ENCODE results near the gene MCF2L2. TPM values are rescaled to one million over a fixed set of nuclear protein-coding genes. Genes with fewer than 3 reads are reported as not detected.

MCF2L2 gene
- total RNA-seq, 1 experiment from 2014 or later, result 12.2 TPM

GRCh38 chr3:183330881-183331280, 97.5 kb downstream of the MCF2L2 start:
- H3K4me2 ChIP-seq (ENCODE audit: low read depth, low read length, poor library complexity, severe bottlenecking), result no peak overlapping the region
- H3K27me3 ChIP-seq (ENCODE audit: low read length), result no peaks in the 10 kb centered on the region
- no peak overlapping the region for H3K9ac ChIP-seq (ENCODE audit: low read length)

DNA sequence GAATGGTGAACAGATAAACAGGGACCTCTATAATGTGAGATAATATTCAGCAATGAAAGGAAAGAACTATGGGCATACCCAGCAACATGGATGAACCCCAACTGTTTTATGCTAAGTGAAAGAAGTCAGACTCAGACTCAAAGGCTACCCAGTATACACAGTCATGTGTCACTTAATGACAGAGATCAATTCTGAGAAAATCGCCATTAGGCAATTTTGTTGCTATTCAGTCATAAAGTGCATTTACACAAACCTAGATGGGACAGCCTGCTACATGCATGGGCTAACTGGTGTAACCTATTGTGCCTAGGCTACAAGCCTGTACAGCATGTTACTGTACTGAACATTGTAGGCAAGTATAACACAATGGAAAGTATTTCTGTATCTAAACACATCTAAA, 98.9 kb downstream of the MCF2L2 start:
- H3K4me1 ChIP-seq (ENCODE audit: low read length), result peaks cover 3% of the 10 kb centered on the region; the same call in 1 of the 2 replicates
- no peaks in the 10 kb centered on the region for H3K9me3 ChIP-seq (ENCODE audit: low read length)
- H3K27me3 ChIP-seq (ENCODE audit: low read length), result no peaks in the 10 kb centered on the region
- no peak overlapping the region for H2AFZ ChIP-seq (ENCODE audit: low read length)
- no peaks in the 10 kb centered on the region for H3K79me2 ChIP-seq (ENCODE audit: low read length)
- H3K4me3 ChIP-seq (ENCODE audit: low read length), result no peak overlapping the region
- no peaks in the 10 kb centered on the region for H3K9me2 ChIP-seq (replicated peaks; ENCODE audit: insufficient read depth, low read length)
- no peak for DNase-seq
- no peak overlapping the region for H3K9ac ChIP-seq (ENCODE audit: low read length)
- H3K27ac ChIP-seq (ENCODE audit: low read length), result no peak overlapping the region
- H3K4me2 ChIP-seq (ENCODE audit: low read depth, low read length, poor library complexity, severe bottlenecking), result no peak overlapping the region
- H3K36me3 ChIP-seq (ENCODE audit: insufficient read depth, low read length), result no peaks in the 10 kb centered on the region
- H4K20me1 ChIP-seq (ENCODE audit: insufficient read depth, low read depth, low read length), result no peaks in the 10 kb centered on the region

More at GRCh38 chr3:183330881-183331280, 97.5 kb downstream of the MCF2L2 start:
- H2AFZ ChIP-seq (ENCODE audit: low read length), result no peak overlapping the region
- H4K20me1 ChIP-seq (ENCODE audit: insufficient read depth, low read depth, low read length), result no peaks in the 10 kb centered on the region
- no peaks in the 10 kb centered on the region for H3K79me2 ChIP-seq (ENCODE audit: low read length)
- no peaks in the 10 kb centered on the region for H3K36me3 ChIP-seq (ENCODE audit: insufficient read depth, low read length)
- peaks cover 3% of the 10 kb centered on the region; the same call in 1 of the 2 replicates for H3K4me1 ChIP-seq (ENCODE audit: low read length)
- no peak for DNase-seq
- H3K9me3 ChIP-seq (ENCODE audit: low read length), result no peaks in the 10 kb centered on the region
- no peak overlapping the region for H3K4me3 ChIP-seq (ENCODE audit: low read length)
- H3K9me2 ChIP-seq (replicated peaks; ENCODE audit: insufficient read depth, low read length), result no peaks in the 10 kb centered on the region
- H3K27ac ChIP-seq (ENCODE audit: low read length), result no peak overlapping the region

- no peaks in the 10 kb centered on the region for H3K9me3 ChIP-seq (ENCODE audit: low read length)
- H3K79me2 ChIP-seq (ENCODE audit: low read length), result no peaks in the 10 kb centered on the region
- no peak overlapping the region for H3K4me3 ChIP-seq (ENCODE audit: low read length)
- no peaks in the 10 kb centered on the region for H3K36me3 ChIP-seq (ENCODE audit: insufficient read depth, low read length)
- H2AFZ ChIP-seq (ENCODE audit: low read length), result no peak overlapping the region
- H4K20me1 ChIP-seq (ENCODE audit: insufficient read depth, low read depth, low read length), result no peaks in the 10 kb centered on the region
- H3K27ac ChIP-seq (ENCODE audit: low read length), result no peak overlapping the region
- H3K4me1 ChIP-seq (ENCODE audit: low read length), result peaks cover 3% of the 10 kb centered on the region; the same call in 1 of the 2 replicates
- no peaks in the 10 kb centered on the region for H3K9me2 ChIP-seq (replicated peaks; ENCODE audit: insufficient read depth, low read length)
- no peak overlapping the region for H3K4me2 ChIP-seq (ENCODE audit: low read depth, low read length, poor library complexity, severe bottlenecking)
- H3K9ac ChIP-seq (ENCODE audit: low read length), result no peak overlapping the region
- no peak for DNase-seq
- H3K27me3 ChIP-seq (ENCODE audit: low read length), result no peaks in the 10 kb centered on the region
Measured at GRCh38 chr3:183328823-183329222, 99.6 kb downstream of the MCF2L2 start.

DNA sequence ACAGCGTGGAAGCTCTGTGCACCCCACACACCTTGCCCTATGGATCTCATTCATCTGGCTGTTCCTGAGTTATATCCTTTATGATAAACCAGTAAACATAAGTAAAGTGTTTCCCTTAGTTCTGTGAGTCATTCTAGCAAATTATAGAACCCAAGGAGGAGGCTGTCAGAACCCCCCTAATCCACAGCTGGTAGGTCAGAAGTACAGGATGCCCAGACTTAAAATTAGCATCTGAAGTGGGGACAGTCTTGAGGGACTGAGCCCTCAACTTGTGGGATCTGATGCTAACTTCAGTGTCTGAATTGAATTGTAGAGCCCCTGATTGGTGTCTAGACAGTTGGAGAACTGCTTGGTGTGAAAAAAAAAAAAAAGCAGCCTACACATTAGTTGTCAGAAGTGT, 100.3 kb downstream of the MCF2L2 start:
- Histone ChIP-seq H3K36me3 (ENCODE audit: insufficient read depth, low read length) (no peaks in the 10 kb centered on the region), H2AFZ (ENCODE audit: low read length) (no peak overlapping the region), H3K4me1 (ENCODE audit: low read length) (peaks cover 3% of the 10 kb centered on the region; the same call in 1 of the 2 replicates), H3K9me3 (ENCODE audit: low read length) (no peaks in the 10 kb centered on the region), H3K27me3 (ENCODE audit: low read length) (no peaks in the 10 kb centered on the region), H3K79me2 (ENCODE audit: low read length) (no peaks in the 10 kb centered on the region), H3K9ac (ENCODE audit: low read length) (no peak overlapping the region), H3K27ac (ENCODE audit: low read length) (no peak overlapping the region), H3K4me3 (ENCODE audit: low read length) (no peak overlapping the region), H3K4me2 (ENCODE audit: low read depth, low read length, poor library complexity, severe bottlenecking) (no peak overlapping the region), H4K20me1 (ENCODE audit: insufficient read depth, low read depth, low read length) (no peaks in the 10 kb centered on the region), H3K9me2 (replicated peaks; ENCODE audit: insufficient read depth, low read length) (no peaks in the 10 kb centered on the region)
- DNase-seq, result no peak

- no peaks in the 10 kb centered on the region for H3K79me2 ChIP-seq (ENCODE audit: low read length)
- H3K4me1 ChIP-seq (ENCODE audit: low read length), result peaks cover 3% of the 10 kb centered on the region; the same call in 1 of the 2 replicates
- H3K27me3 ChIP-seq (ENCODE audit: low read length), result no peaks in the 10 kb centered on the region
- no peak overlapping the region for H2AFZ ChIP-seq (ENCODE audit: low read length)
- DNase-seq, result no peak
- no peaks in the 10 kb centered on the region for H3K9me3 ChIP-seq (ENCODE audit: low read length)
- no peak overlapping the region for H3K4me2 ChIP-seq (ENCODE audit: low read depth, low read length, poor library complexity, severe bottlenecking)
- no peak overlapping the region for H3K4me3 ChIP-seq (ENCODE audit: low read length)
- no peak overlapping the region for H3K9ac ChIP-seq (ENCODE audit: low read length)
- no peaks in the 10 kb centered on the region for H4K20me1 ChIP-seq (ENCODE audit: insufficient read depth, low read depth, low read length)
- no peaks in the 10 kb centered on the region for H3K9me2 ChIP-seq (replicated peaks; ENCODE audit: insufficient read depth, low read length)
- H3K27ac ChIP-seq (ENCODE audit: low read length), result no peak overlapping the region
- H3K36me3 ChIP-seq (ENCODE audit: insufficient read depth, low read length), result no peaks in the 10 kb centered on the region
Measured at GRCh38 chr3:183327343-183327742, 101.1 kb downstream of the MCF2L2 start.

- no peaks in the 10 kb centered on the region for H3K9me3 ChIP-seq (ENCODE audit: low read length)
Measured at GRCh38 chr3:183324083-183324482, 104.3 kb downstream of the MCF2L2 start.

GRCh38 chr3:183319371-183319770, 109.0 kb downstream of the MCF2L2 start:
- Histone ChIP-seq H3K9ac (ENCODE audit: low read length) (no peak overlapping the region), H3K4me1 (ENCODE audit: low read length) (peaks cover 6% of the 10 kb centered on the region; the same call in 1 of the 2 replicates), H3K9me2 (replicated peaks; ENCODE audit: insufficient read depth, low read length) (no peaks in the 10 kb centered on the region), H3K4me3 (ENCODE audit: low read length) (no peak overlapping the region), H4K20me1 (ENCODE audit: insufficient read depth, low read depth, low read length) (no peaks in the 10 kb centered on the region), H3K9me3 (ENCODE audit: low read length) (no peaks in the 10 kb centered on the region), H2AFZ (ENCODE audit: low read length) (no peak overlapping the region), H3K79me2 (ENCODE audit: low read length) (no peaks in the 10 kb centered on the region), H3K27ac (ENCODE audit: low read length) (no peak overlapping the region), H3K27me3 (ENCODE audit: low read length) (no peaks in the 10 kb centered on the region), H3K4me2 (ENCODE audit: low read depth, low read length, poor library complexity, severe bottlenecking) (no peak overlapping the region), H3K36me3 (ENCODE audit: insufficient read depth, low read length) (no peaks in the 10 kb centered on the region)
- DNase-seq, result no peak

More at GRCh38 chr3:183324083-183324482, 104.3 kb downstream of the MCF2L2 start:
- Histone ChIP-seq H2AFZ (ENCODE audit: low read length) (no peak overlapping the region), H4K20me1 (ENCODE audit: insufficient read depth, low read depth, low read length) (no peaks in the 10 kb centered on the region), H3K9me2 (replicated peaks; ENCODE audit: insufficient read depth, low read length) (no peaks in the 10 kb centered on the region), H3K9ac (ENCODE audit: low read length) (no peak overlapping the region), H3K27ac (ENCODE audit: low read length) (no peak overlapping the region), H3K79me2 (ENCODE audit: low read length) (no peaks in the 10 kb centered on the region), H3K4me1 (ENCODE audit: low read length) (peaks cover 3% of the 10 kb centered on the region; the same call in 1 of the 2 replicates), H3K4me2 (ENCODE audit: low read depth, low read length, poor library complexity, severe bottlenecking) (no peak overlapping the region), H3K4me3 (ENCODE audit: low read length) (no peak overlapping the region), H3K27me3 (ENCODE audit: low read length) (no peaks in the 10 kb centered on the region), H3K36me3 (ENCODE audit: insufficient read depth, low read length) (no peaks in the 10 kb centered on the region)
- no peak for DNase-seq

DNA sequence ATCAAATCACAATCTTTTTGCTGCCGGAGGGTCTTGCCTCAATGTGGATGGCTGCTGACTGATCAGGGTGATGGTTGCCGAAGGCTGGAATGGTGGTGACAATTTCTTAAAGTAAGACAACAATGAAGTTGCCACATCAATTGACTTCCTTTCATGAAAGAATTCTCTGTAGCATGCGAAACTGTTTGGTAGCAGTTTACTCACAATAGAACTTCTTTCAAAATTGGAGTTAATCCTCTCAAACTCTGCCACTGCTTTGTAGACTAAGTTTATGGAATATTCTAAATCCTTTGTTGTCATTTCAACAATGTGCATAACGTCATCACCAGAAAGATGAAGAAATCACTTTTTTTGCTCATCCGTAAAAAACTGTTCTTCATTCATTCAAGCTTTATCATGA, 109.5 kb downstream of the MCF2L2 start:
- Histone ChIP-seq H3K27ac (ENCODE audit: low read length) (no peak overlapping the region), H4K20me1 (ENCODE audit: insufficient read depth, low read depth, low read length) (no peaks in the 10 kb centered on the region), H3K4me2 (ENCODE audit: low read depth, low read length, poor library complexity, severe bottlenecking) (no peak overlapping the region), H3K4me1 (ENCODE audit: low read length) (peaks cover 6% of the 10 kb centered on the region; the same call in 1 of the 2 replicates), H3K36me3 (ENCODE audit: insufficient read depth, low read length) (no peaks in the 10 kb centered on the region), H3K9me3 (ENCODE audit: low read length) (no peaks in the 10 kb centered on the region), H3K9ac (ENCODE audit: low read length) (no peak overlapping the region), H2AFZ (ENCODE audit: low read length) (no peak overlapping the region), H3K27me3 (ENCODE audit: low read length) (no peaks in the 10 kb centered on the region), H3K4me3 (ENCODE audit: low read length) (no peak overlapping the region), H3K79me2 (ENCODE audit: low read length) (no peaks in the 10 kb centered on the region), H3K9me2 (replicated peaks; ENCODE audit: insufficient read depth, low read length) (no peaks in the 10 kb centered on the region)
- DNase-seq, result no peak
